Prostate gland (tissue), 2 donors: ENCODE data around the gene OSBP2.

Experiments
- CTCF ChIP-seq, 4 experiments: fragments of 200-600 bp in 2 of 4; fragments of 450-650 bp in 2 of 4; sonication (generic) in 2 of 4; IDR thresholded peaks; 1 replicate in 3 of 4; 2 replicates in 1 of 4; pipeline ENCODE4 v1.5.1; 2016 to 2019; ENCODE audit warnings: antibody characterized with exemption in 4 of 4, mild to moderate bottlenecking in 2 of 4, moderate library complexity in 2 of 4
- POLR2A ChIP-seq: fragments of 450-650 bp; IDR thresholded peaks from one replicate; pipeline ENCODE4 v1.6.1; 2016; ENCODE audit warnings: antibody characterized with exemption, mild to moderate bottlenecking
- POLR2AphosphoS5 ChIP-seq: sonication (generic); formaldehyde crosslinking; IDR thresholded peaks from one replicate; pipeline ENCODE4 v1.6.1; 2017; ENCODE audit warnings: antibody characterized with exemption

- TF ChIP-seq POLR2A (no peak), POLR2AphosphoS5 (no peak), CTCF (IDR thresholded peaks at IDR 0.05) (no peak)
These were observed 167.2 kb downstream of the OSBP2 start for GRCh38 chr22:30861688-30862552.
